ENCODE measurements around the gene CRCP. TPM values are rescaled to one million over a fixed set of nuclear protein-coding genes. Genes with fewer than 3 reads are reported as not detected.

The CRCP gene
- total and polyA plus RNA-seq, 2 of the 13 experiments (the other 11 are each of a cell fraction or from before 2014, with no cell fraction given): 22.7 to 31.0 TPM

DNA sequence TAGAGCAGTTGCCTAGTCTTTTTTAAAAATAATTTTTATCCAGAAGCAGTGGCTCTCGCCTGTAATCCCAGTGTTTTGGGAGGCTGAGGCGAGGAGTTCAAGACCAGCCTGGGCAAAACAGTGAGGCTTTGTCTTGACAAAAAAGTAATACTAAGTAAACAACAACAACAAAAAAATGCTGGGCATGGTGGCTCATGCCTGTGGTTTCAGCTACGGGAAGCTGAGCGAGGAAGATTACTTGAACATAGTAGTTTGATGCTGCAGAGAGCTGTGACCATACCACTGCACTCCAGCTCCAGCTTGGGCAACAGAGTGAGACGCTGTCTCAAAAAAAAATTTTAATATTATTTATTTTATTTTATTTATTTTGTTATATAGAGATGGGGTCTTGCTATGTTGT lies 59.2 kb downstream of the CRCP start:
- POLR2A ChIA-PET: no interaction called here
- TF ChIP-seq ZNF562 (CRISPR knock-in tag; IDR thresholded peaks at IDR 0.05; ENCODE audit: borderline replicate concordance): no peak
- TF ChIP-seq DR1 (CRISPR knock-in tag; IDR thresholded peaks at IDR 0.05): no peak
- TF ChIP-seq, protein P1, sequence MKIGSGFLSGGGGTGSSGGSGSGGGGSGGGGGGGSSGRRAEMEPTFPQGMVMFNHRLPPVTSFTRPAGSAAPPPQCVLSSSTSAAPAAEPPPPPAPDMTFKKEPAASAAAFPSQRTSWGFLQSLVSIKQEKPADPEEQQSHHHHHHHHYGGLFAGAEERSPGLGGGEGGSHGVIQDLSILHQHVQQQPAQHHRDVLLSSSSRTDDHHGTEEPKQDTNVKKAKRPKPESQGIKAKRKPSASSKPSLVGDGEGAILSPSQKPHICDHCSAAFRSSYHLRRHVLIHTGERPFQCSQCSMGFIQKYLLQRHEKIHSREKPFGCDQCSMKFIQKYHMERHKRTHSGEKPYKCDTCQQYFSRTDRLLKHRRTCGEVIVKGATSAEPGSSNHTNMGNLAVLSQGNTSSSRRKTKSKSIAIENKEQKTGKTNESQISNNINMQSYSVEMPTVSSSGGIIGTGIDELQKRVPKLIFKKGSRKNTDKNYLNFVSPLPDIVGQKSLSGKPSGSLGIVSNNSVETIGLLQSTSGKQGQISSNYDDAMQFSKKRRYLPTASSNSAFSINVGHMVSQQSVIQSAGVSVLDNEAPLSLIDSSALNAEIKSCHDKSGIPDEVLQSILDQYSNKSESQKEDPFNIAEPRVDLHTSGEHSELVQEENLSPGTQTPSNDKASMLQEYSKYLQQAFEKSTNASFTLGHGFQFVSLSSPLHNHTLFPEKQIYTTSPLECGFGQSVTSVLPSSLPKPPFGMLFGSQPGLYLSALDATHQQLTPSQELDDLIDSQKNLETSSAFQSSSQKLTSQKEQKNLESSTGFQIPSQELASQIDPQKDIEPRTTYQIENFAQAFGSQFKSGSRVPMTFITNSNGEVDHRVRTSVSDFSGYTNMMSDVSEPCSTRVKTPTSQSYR (CRISPR knock-in tag; IDR thresholded peaks at IDR 0.05; ENCODE audit: borderline replicate concordance): no peak
- TF ChIP-seq ZNF20 (CRISPR knock-in tag; IDR thresholded peaks at IDR 0.05): no peak
- TF ChIP-seq ZNF558 (CRISPR knock-in tag; IDR thresholded peaks at IDR 0.05; ENCODE audit: borderline replicate concordance): no peak
- no peak for TF ChIP-seq ZNF350 (CRISPR knock-in tag; IDR thresholded peaks at IDR 0.05; ENCODE audit: borderline replicate concordance, low read depth)
- TF ChIP-seq DPF2 (CRISPR knock-in tag; IDR thresholded peaks at IDR 0.05; ENCODE audit: borderline replicate concordance, low read depth): no peak
- no peak for TF ChIP-seq ZBTB4 (CRISPR knock-in tag; IDR thresholded peaks at IDR 0.05; ENCODE audit: borderline replicate concordance)
- no peak for TF ChIP-seq ZNF543 (CRISPR knock-in tag; IDR thresholded peaks at IDR 0.05)
- no peak for TF ChIP-seq ZSCAN30 (CRISPR knock-in tag; IDR thresholded peaks at IDR 0.05)
- TF ChIP-seq, protein P2, sequence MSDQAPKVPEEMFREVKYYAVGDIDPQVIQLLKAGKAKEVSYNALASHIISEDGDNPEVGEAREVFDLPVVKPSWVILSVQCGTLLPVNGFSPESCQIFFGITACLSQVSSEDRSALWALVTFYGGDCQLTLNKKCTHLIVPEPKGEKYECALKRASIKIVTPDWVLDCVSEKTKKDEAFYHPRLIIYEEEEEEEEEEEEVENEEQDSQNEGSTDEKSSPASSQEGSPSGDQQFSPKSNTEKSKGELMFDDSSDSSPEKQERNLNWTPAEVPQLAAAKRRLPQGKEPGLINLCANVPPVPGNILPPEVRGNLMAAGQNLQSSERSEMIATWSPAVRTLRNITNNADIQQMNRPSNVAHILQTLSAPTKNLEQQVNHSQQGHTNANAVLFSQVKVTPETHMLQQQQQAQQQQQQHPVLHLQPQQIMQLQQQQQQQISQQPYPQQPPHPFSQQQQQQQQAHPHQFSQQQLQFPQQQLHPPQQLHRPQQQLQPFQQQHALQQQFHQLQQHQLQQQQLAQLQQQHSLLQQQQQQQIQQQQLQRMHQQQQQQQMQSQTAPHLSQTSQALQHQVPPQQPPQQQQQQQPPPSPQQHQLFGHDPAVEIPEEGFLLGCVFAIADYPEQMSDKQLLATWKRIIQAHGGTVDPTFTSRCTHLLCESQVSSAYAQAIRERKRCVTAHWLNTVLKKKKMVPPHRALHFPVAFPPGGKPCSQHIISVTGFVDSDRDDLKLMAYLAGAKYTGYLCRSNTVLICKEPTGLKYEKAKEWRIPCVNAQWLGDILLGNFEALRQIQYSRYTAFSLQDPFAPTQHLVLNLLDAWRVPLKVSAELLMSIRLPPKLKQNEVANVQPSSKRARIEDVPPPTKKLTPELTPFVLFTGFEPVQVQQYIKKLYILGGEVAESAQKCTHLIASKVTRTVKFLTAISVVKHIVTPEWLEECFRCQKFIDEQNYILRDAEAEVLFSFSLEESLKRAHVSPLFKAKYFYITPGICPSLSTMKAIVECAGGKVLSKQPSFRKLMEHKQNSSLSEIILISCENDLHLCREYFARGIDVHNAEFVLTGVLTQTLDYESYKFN (CRISPR knock-in tag; conservative IDR thresholded peaks at IDR 0.05): no peak
- TF ChIP-seq KDM2A (CRISPR knock-in tag; IDR thresholded peaks at IDR 0.05; ENCODE audit: borderline replicate concordance, low read depth): no peak
- TF ChIP-seq, protein P3, sequence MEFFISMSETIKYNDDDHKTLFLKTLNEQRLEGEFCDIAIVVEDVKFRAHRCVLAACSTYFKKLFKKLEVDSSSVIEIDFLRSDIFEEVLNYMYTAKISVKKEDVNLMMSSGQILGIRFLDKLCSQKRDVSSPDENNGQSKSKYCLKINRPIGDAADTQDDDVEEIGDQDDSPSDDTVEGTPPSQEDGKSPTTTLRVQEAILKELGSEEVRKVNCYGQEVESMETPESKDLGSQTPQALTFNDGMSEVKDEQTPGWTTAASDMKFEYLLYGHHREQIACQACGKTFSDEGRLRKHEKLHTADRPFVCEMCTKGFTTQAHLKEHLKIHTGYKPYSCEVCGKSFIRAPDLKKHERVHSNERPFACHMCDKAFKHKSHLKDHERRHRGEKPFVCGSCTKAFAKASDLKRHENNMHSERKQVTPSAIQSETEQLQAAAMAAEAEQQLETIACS (CRISPR knock-in tag; IDR thresholded peaks at IDR 0.05): no peak
- no peak for TF ChIP-seq KDM3A (CRISPR knock-in tag; IDR thresholded peaks at IDR 0.05; ENCODE audit: low read depth)

More for the DNA sequence above, 59.2 kb downstream of the CRCP start:
- BruUV-seq (replicated peaks): no TSS peak
- Histone ChIP-seq H2AFZ (ENCODE audit: low read length) (no peak overlapping the region), H3K4me3 (replicated peaks in 1 of 3; ENCODE audit: insufficient read depth in 1 of 3, low read depth in 2 of 3, low read length in 3 of 3) (no peak overlapping the region), H3K9me3 (ENCODE audit: low read length) (no peaks in the 10 kb centered on the region), H3K4me1 (ENCODE audit: insufficient read depth, low read length) (peaks cover 19% of the 10 kb centered on the region), H3K9ac (ENCODE audit: insufficient read depth, low read depth, low read length) (no peak overlapping the region), H4K20me1 (ENCODE audit: insufficient read depth, low read length) (no peaks in the 10 kb centered on the region), H3K27ac (ENCODE audit: extremely low read length, insufficient read depth, low read length) (no peak overlapping the region), H3K4me2 (ENCODE audit: low read depth, low read length) (no peak overlapping the region), H3K79me2 (ENCODE audit: insufficient read depth, low read length) (no peaks in the 10 kb centered on the region), H3K27me3 (ENCODE audit: control insufficient read depth in 1 of 2, insufficient read depth in 2 of 2, low read length in 2 of 2) (peaks cover 0 to 2% of the 10 kb centered on the region in 2 experiments; a peak in 1 of 5 replicates), H3K36me3 (replicated peaks in 1 of 2; ENCODE audit: control insufficient read depth in 1 of 2, insufficient read depth in 2 of 2, low read length in 2 of 2) (no peaks in the 10 kb centered on the region)
- FAIRE-seq (no peak), DNase-seq (ENCODE audit: low spot score) (no peak), ATAC-seq (no peak)
- in situ Hi-C loops (cut with HindIII; ENCODE audit: extremely low pct_ligation_motif_present, low pct_unique_long_range_greater_than_20kb) (no loop called here), intact Hi-C loops (cut with micrococcal nuclease; ENCODE audit: unreplicated experiment) (no loop called here)
- 44% methylated on average over 5 of the region's 5 CpGs for WGBS (ENCODE audit: low lambda C conversion rate)
- CTCF ChIA-PET (ENCODE audit: low intra/inter-chr PET ratio, low total read pairs): no interaction called here

Measured in HepG2 (cell line).